HG03354 (cell line): ENCODE measurements around the gene C16orf95.
"Not testable (repeated sequence)": the region's sequence is repeated elsewhere in the genome, so short reads cannot be mapped to it uniquely, and the experiment has no call there.

ENCODE experiments used
- ATAC-seq: cut with Tn5 transposase; IDR thresholded peaks from one replicate; pipeline ENCODE4 v1.9.1; 2021; ENCODE audit warnings: mild to moderate bottlenecking; ENCODE audit not compliant: unreplicated experiment, poor library complexity, severe bottlenecking

Gene C16orf95

GRCh38 chr16:87316923-87317749 lies at the start of gene C16orf95:
Gene C16orf95 (minus strand): TSS chr16:87317392. CDS start chr16:87317242, 150 bp downstream.
- peak; percentile 94 for ATAC-seq

GRCh38 chr16:87366930-87367329 lies 49.7 kb upstream of the C16orf95 start:
- no peak for ATAC-seq

- ATAC-seq: no peak
Observed at GRCh38 chr16:87366288-87366687, 49.1 kb upstream of the C16orf95 start.

- ATAC-seq: no peak
Observed at GRCh38 chr16:87365021-87365713, 48.0 kb upstream of the C16orf95 start.

- no peak for ATAC-seq
Observed at GRCh38 chr16:87363771-87364455, 46.7 kb upstream of the C16orf95 start.

- not testable (repeated sequence) for ATAC-seq
Observed at GRCh38 chr16:87362828-87363559, 45.8 kb upstream of the C16orf95 start.

GRCh38 chr16:87361916-87362619 lies 44.9 kb upstream of the C16orf95 start:
- no peak for ATAC-seq

GRCh38 chr16:87360862-87361610 lies 43.8 kb upstream of the C16orf95 start:
- no peak for ATAC-seq

GRCh38 chr16:87359121-87359520 lies 41.9 kb upstream of the C16orf95 start:
- no peak for ATAC-seq

GRCh38 chr16:87358696-87359095 lies 41.5 kb upstream of the C16orf95 start:
- no peak for ATAC-seq

- ATAC-seq: no peak
Observed at GRCh38 chr16:87358250-87358649, 41.1 kb upstream of the C16orf95 start.

- ATAC-seq: no peak
Observed at GRCh38 chr16:87356491-87356853, 39.3 kb upstream of the C16orf95 start.

GRCh38 chr16:87353613-87354012 lies 36.4 kb upstream of the C16orf95 start:
- ATAC-seq: no peak

- no peak for ATAC-seq
Observed at GRCh38 chr16:87352818-87353217, 35.6 kb upstream of the C16orf95 start.

GRCh38 chr16:87351320-87351698 lies 34.1 kb upstream of the C16orf95 start:
- no peak for ATAC-seq

- no peak for ATAC-seq
Observed at GRCh38 chr16:87350681-87351319, 33.6 kb upstream of the C16orf95 start.

GRCh38 chr16:87350031-87350430 lies 32.8 kb upstream of the C16orf95 start:
- no peak for ATAC-seq

GRCh38 chr16:87348616-87349157 lies 31.5 kb upstream of the C16orf95 start:
- no peak for ATAC-seq
